Myocyte (in vitro differentiated cells): ENCODE data around the gene ATP2A2. TPM values are rescaled to one million over a fixed set of nuclear protein-coding genes. Genes with fewer than 3 reads are reported as not detected.

ENCODE experiments used
- DNase-seq: peaks from one replicate; pipeline ENCODE4 v3.0.0-alpha.2; 2012; ENCODE audit warnings: low read depth
- total RNA-seq: library from RNA; depleted of rRNA; stranded (reverse); fragments of >200 nt; gene quantifications from 2 replicates; pipeline ENCODE4 v1.2.3, GENCODE V29; 2014

ATP2A2 gene
- total RNA-seq, 1 donor from 2014 or later = 959 TPM

DNA sequence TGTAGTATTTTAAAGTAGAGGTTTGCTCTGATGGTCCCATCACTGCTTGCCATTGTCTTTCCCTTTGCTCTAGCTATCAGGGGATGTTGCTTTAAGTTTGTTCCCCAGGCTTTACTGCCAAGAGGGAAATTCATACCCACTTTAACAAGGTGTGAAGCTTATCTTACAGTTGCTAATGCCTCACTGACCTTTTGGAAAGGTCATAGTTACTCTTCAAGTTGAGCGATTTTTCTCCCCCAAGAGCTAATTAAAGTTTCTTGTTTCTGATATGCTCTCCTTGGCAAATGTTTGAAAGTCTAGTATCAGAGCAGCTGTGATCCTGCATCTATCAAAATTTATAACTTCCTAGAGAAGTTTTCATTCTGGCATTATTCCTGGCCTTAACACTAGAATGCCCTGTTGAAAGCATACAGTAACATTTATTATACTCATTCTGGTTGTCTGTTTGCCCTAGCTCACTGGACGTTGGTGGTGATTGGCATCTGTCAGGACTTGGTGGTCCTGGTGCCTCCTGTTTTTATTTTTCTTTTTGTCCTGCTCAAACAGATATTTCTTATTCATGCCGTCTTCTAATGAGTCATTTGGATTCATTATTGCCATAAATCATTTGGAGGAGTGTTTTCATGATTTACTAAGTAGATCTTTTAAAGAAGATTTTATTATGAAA lies 8.1 kb downstream of the ATP2A2 start:
- no peak for DNase-seq

DNA sequence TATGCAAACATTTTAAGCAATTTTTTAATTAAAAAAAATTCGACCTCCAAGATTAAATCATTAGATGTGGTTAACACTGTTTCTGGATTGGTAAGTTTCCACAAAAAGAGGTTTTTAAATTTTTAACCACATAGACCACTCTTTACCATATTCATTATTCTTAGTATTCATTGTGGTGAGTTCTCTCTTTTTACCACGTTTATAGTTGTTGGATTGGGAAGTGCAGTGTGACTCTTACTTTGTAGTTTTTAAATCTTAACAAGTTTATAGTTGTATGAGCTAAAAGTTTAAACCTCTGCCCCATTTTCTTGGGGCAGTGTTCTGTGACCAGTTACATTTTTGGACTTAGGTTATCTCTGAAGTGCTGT lies 8.6 kb downstream of the ATP2A2 start:
- no peak for DNase-seq

DNA sequence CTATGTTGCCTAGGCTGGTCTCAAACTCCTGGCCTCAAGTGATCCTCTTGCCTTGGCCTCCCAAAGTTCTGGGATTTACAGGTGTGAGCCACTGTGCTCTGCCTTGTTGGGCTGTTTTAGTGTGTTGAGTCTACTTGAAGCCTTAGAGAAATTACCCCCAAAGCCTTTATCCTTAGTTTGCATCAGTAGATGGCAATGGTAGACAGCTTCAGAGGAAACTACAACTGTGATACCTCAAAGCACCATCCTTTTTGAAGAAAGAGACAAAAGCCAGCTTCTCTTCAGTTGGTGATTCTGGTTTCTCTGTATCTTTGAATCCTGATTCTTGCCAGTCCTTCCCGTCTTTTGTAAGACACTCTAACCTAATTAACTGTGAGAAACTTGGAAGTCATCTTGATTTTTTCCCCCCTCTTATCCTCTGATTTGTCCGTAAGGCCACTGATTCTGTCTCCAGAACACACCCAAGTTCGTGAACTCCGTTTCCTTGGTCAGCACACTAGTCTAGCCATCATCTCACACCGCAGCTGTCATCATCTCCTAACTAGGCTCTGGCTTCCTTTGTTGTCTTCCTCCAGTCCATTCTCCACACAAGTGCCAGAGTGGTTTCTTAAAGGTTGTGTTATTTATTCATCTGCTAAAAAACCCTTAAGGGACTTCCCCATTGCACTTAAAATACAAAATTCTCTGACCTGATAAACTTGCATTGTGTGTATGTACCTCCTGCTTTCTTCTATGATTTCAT lies 20.2 kb downstream of the ATP2A2 start:
- DNase-seq = peak; percentile 70

DNA sequence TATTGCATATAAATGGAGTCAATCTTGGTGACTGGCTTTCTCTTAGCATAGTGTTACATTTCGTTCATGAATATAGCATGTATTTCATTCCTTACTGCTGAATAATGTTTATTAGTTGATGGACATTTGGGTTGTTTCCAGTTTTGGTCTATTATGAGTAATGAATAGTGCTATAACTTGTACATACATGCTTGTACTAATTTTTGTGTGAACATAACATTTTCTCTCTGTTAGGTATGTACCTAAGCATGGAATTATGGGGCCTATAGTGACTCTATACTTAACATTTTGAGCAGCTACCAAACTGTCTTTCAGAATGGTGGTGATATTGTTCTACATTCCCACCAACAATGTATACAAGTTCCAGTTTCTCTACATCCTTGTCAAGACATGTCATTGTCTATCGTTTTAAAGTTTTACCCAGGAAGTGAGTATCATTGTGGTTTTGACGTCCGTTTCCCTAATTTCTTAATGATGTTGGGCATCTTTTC lies 23.1 kb downstream of the ATP2A2 start:
- no peak for DNase-seq

DNA sequence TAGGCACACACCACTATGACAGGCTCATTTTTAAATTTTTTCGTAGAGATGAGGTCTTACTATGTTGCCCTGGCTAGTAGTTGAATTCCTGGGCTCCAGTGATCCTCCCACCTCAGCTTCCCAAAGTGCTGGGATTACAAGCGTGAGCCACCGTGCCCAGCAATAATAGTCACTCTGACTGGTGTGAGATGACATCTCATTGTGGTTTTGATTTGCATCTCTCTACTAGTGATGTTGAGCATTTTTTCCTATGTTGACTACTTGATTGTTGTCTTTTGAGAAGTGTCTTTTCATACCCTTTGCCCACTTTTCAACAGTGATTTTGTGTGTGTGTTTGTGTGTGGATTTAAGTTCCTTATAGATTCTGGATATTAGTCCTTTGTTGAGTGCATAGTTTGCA lies 26.3 kb downstream of the ATP2A2 start:
- DNase-seq = no peak

DNA sequence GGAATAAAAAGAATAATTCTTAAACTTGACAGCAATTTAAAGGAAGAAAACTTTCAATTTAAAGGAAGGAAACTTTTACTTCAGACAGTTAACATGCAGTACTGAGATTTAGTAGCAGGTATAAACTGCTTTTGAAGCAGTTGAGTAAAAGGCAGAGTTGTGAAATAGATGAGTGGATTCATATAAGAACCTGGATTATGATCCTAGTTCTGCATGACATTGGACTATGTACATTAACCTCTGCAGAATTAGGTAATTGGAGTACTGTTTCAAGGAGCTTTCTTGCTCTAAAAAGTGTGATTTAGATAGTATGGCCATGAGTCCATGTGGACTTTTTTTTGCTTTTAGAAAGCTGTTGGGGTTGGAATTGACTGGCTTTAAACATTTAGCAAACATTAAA lies 29.7 kb downstream of the ATP2A2 start:
- DNase-seq = no peak

DNA sequence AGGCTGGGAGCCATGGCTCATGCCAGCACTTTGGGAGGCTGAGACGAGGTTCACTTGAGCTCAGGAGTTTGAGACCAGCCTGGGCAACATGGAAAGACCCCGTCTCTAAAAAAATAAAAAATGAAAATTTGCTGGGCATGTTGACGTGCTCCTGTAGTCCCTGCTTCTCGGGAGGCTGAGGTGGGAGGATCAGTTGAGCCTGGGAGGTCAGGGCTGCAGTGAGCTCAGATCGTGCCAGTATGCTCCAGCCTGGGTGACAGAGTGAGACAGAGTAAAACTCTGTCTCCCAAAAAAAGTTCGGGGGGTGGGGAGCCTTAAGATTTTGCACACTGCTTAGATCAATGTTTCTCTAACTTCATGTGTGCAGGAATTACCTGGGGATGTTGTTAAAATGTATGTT lies 30.9 kb downstream of the ATP2A2 start:
- no peak for DNase-seq

DNA sequence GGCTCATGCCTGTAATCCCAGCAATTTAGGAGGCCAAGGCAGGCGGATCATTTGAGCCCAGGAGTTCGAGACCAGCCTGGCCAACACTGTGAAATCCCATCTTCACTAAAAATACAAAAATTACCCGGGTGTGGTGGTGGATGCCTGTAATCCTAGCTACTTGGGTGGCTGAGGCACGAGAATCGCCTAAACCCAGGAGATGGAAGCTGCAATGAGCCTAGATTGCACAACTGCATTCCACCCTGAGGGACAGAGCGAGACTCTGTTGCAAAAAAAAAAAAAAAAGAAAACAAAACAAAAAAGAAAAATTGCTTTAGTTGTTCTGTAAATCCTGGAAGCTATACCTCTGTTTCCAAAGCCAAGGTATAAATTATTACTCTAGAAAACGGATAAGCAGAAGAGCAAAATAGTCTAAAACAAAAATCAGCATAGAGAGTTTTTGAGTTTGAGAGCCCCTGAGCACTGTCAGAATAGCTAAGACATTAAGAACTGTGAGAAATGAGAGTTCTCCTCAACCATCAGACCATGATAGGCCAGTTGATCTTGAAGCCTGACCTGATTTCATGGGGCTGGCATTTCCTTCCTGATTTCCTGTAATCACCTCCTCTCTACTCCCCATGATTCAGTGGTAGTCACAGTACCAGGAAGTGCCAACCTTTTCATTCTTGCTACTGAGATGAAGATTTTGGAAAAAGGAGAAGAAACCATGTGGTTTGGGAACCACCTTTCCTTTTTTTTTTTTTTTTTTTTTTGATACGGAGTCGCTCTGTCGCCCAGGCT lies 31.7 kb downstream of the ATP2A2 start:
- DNase-seq = no peak

DNA sequence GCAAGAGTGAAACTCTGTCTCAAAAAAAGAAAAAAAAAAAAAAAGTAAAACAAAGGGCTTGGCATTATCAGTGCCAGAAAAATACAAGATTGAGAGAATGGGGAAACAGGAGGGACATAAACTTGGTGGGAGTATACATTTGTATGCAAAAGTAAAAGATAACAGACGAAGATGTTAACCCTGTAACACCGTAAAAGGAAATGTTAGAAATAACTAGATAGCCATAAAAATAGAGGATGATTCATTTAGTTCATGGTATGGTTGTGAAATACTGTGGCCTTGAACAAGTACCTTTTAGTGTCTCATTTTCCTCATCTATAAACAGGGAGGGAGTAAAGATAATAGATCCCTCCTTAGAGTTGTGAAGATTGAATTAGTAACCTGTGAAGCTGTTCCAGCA lies 33.3 kb downstream of the ATP2A2 start:
- DNase-seq = no peak

DNA sequence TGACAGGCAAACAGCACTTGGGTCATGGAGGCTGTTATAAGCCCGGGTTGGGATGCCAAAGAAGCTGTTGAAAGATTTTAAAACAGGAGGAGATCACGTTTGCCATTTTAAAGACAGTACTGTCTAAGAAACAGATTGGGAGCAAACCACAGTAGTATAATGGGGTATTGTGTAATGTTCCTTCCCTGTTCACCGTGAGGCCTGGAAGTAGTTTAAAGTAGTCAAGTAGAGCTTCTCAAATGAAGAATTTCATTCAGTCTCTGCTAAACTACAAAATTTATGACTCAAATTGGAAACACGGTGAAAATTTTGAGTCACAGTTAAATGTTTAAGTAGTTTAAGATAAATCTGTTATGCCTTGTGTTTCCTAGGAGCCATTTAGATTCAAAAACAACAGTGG lies 35.8 kb downstream of the ATP2A2 start:
- DNase-seq = peak; percentile 34

DNA sequence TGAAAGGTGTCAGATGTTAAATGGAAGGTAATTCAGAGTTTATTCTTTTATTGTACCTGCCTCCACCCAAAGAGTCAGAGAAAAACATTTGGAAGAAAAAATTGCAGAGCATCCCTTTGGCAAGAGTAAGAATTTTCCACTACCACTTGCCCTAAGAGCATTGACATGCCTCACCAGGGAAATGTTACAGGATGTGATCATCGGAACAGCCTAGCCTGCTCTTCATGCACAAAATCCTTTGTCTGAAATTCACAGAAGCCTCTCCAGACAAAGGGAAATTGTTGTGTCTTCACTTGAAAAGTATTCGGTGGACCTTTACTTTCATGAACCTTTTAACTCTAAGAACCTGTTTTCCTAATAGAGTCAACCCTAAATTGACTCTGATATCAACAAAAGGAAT lies 36.9 kb downstream of the ATP2A2 start:
- DNase-seq = peak; percentile 16

DNA sequence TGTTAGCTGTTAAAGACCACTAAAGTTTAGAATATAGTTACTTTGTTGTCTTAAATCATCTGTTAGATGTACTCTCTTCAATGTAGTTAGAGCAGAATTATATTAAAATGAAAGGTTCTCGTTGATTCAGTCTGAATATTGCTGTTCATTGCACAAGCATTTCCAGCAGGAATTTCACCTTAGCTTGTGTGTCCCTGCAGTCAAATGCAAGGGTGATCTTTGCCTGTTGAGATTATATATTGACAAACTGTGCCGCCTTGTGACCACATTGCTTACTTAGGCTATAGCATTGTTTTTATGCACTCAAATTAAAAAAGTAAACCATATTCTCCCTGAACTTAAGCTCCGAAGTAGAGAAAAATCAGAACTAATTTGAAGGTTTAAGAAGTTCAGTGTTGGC lies 39.5 kb downstream of the ATP2A2 start:
- DNase-seq = no peak

DNA sequence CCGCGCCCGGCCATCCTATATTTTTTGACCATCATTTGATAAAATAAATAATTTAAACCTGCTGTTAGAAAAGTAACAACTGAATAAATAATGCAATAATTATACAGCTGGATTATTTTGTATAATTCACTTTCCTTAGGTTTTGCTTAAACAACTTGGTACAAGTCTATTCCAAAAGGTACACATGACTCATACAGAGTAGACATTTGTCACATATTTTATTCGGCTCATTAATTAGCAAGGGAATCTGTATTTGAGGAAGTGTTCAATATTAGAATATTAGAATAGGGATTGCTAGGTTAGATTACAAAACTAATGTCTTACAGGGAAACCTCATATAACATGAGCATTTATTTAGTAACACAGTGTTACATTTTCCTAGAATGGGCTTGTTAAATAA lies 48.7 kb downstream of the ATP2A2 start:
- no peak for DNase-seq

DNA sequence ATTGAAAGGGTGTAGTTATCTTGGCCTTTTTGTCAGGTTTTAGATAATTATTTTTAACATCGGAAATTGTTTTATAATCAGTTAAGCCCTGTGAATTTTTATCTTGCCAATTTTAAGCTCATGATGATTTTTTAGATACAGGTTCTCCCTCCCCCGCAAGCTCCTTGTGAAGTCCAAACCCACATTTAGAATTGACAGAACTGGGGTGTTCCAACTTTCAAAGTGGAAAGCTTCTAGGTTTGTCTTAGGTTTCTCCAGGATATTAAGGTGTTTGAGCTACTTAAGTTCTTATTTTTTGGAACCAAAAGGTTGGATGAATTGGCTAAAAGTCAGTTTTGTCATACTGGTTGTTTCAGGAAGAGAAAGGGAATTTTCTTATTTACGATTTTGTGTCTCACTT lies 49.1 kb downstream of the ATP2A2 start:
- DNase-seq = no peak

DNA sequence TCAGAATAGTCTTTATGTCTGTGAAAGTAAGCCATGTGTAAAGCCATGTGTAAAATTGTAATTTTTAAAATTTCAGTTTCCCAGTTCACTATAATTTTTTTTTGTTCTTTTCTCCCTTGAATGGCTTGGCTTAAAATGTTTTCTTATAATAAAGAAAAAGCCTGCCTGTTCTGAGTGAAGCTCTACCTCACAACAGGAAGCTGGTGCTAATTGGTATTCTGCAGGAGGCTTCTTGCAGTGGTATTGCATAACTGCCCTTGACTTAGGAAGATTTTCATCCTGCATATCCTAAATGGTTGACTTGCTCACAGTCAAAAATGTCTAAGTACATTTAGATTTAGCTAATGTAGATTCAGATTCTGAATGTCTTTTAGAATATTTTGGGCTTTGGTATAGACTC lies 49.5 kb downstream of the ATP2A2 start:
- DNase-seq = no peak

DNA sequence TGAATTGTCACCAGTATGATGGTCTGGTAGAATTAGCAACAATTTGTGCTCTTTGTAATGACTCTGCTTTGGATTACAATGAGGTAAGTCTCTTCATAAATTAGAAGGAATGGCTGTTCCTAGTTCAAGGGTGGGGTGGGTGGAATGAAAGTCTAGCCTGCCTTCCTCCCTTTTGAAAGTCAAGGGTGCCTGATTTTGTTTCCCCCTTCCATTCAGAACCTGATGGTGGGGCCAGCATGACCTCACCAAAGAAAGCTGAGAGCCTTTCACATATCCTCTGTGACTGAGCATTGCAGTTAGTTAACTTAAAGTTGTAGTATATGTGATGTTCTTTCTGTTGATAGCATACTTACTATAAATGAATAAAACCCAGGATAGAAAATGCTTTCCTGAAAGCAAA lies 52.2 kb downstream of the ATP2A2 start:
- no peak for DNase-seq

DNA sequence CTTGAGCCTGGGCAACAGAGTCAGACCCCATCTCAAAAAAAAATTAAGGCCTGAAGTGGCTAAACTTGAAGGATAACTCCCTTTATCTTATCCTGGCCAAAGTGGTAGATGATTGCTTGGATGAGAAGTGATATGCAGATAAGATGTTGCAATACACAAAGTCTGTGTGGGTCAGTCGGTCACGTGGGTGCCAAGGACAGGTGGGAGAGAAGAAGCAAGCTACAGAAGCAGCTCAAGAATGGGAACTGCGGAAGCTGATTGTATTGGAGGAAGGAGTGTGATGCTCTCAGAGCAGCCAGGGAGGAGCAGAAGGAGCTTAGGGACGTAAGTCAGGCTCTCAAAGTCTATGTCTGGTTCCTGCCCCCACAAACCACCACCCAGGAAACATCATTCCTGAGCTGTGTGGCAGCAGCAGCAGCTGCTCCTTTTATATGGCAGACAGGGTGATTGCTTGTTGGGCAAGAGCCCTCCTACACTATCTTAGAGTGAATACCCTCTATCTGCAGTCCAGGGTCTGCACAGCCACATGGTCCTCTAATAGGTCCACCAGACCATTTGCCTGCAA lies 54.5 kb downstream of the ATP2A2 start:
- peak; percentile 59 for DNase-seq

DNA sequence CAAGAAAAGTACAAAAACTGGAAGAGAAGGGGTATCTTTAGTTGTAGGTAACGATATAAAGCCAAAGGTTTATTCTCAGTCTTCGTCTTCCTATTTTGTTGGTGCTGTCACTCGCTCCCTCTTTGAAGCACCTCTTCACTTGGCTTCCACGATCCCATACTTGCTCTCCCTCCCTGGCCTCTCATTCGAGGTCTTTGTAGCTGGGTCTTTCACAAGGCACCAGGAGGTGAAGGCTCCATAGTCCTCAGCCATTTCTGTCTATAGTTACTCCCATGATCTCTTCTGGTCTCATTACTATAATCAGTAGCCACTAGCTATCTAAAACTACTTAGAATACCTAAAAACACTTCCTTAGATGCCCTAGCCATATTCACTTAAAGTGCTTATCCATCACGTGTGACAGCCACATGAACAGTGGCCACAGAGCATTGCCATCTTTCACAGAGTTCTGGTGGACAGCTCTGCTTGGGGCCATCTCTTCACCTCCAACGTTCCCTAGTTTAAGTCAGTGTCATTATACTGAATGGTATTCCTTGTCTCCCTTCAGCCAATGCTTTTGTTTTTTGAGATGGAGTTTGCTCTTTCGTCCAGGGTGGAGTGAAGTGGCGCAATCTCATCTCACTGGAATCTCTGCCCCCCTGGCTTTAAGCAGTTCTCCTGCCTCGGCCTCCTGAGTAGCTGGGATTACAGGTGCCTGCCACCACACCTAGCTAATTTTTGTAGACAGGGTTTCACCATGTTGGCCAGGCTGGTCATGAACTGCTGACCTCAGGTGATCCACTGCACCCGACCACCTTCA lies 57.1 kb downstream of the ATP2A2 start:
- DNase-seq = no peak

DNA sequence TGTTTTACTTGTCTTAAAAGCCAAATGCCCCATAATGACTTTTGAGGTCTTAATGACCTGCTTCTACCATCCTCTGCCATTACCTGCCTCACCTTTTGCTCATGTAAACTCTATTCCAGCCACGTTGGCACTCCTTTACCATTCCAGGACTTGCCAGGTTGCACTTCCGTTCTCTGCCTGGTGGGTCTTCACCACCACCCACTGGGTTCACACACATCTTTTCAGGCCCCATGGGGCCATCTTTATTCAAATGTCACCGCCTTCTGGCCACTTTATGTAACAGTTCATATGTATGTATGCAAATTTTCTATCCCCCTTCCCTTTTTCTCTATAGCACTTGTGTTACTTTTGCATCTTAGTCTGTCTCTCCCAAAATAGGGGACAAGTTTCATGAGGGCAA lies 57.7 kb downstream of the ATP2A2 start:
- no peak for DNase-seq

DNA sequence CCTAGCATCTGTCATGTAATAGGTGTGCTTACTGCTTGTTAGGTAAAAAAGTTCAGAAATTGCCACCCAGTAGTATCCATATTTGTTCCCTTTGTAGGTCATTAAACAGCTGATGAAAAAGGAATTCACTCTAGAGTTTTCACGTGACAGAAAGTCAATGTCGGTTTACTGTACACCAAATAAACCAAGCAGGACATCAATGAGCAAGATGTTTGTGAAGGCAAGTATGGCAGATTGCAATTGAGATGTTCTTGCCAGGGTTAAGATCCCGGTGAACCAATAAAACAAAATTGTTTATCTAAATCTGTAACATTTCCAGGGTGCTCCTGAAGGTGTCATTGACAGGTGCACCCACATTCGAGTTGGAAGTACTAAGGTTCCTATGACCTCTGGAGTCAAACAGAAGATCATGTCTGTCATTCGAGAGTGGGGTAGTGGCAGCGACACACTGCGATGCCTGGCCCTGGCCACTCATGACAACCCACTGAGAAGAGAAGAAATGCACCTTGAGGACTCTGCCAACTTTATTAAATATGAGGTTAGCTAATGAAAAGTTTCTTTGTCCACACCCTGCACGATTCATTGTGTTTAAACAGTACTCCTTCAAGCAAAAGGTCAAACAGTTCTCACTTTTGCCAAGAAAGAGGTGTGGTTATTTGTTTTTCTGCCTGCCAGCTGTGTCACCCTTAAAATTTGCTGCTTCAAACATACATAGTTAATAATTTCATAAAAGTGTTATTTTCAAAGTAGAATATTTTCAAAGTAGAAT lies 58.3 kb downstream of the ATP2A2 start:
- DNase-seq = no peak
